Breast epithelium (tissue), 4 donors: ENCODE measurements around the gene GPR78. TPM values are rescaled to one million over a fixed set of nuclear protein-coding genes. Genes with fewer than 3 reads are reported as not detected.

ENCODE experiments used
- DNase-seq, 2 donors: peaks; one replicate each; pipeline ENCODE4 v3.0.0-alpha.2; 2019; ENCODE audit warnings: low spot score in 2 of 2
- H3K27ac ChIP-seq, 2 donors: fragments of 200-600 bp; sonication (generic) in 1 of 2; one replicate each; pipeline ENCODE4 v1.5.1; 2016 to 2019; ENCODE audit warnings: mild to moderate bottlenecking in 1 of 2
- H3K27me3 ChIP-seq, 2 donors: fragments of 200-600 bp; sonication (generic) in 1 of 2; one replicate each; pipeline versions ENCODE4 v1.5.1 to v1.6.0; 2017 to 2019; ENCODE audit warnings: control low read depth in 1 of 2, mild to moderate bottlenecking in 1 of 2
- H3K36me3 ChIP-seq: fragments of 200-600 bp; one replicate; pipeline ENCODE4 v1.5.1; 2019
- H3K4me1 ChIP-seq, 2 donors: fragments of 200-600 bp; sonication (generic); one replicate each; pipeline ENCODE4 v1.5.1; 2016 to 2019; ENCODE audit warnings: control low read depth in 1 of 2
- H3K4me3 ChIP-seq, 3 donors: fragments of 200-600 bp; sonication (generic); 1 replicate in 2 of 3; 2 replicates in 1 of 3; pipeline ENCODE4 v1.5.1; 2016 to 2019; ENCODE audit warnings: mild to moderate bottlenecking in 3 of 3, moderate library complexity in 2 of 3
- H3K9me3 ChIP-seq, 2 donors: fragments of 200-600 bp; sonication (generic) in 1 of 2; one replicate each; pipeline ENCODE4 v1.5.1; 2016 to 2019; ENCODE audit warnings: control low read depth in 1 of 2
- CTCF ChIP-seq, 3 donors: fragments of 450-650 bp; IDR thresholded peaks; one replicate each; pipeline ENCODE4 v1.5.1; 2016 to 2017; ENCODE audit warnings: antibody characterized with exemption in 3 of 3, mild to moderate bottlenecking in 3 of 3, moderate library complexity in 3 of 3
- POLR2A ChIP-seq: fragments of 450-650 bp; IDR thresholded peaks from one replicate; pipeline ENCODE4 v1.6.1; 2016; ENCODE audit warnings: antibody characterized with exemption, mild to moderate bottlenecking, moderate library complexity
- POLR2AphosphoS5 ChIP-seq, 3 donors: sonication (generic); formaldehyde crosslinking; IDR thresholded peaks; one replicate each; pipeline ENCODE4 v1.6.1; 2017; ENCODE audit warnings: antibody characterized with exemption in 3 of 3
- intact Hi-C: fragments of 100-400 bp; cut with DNase I; formaldehyde crosslinking; loops from one replicate; pipeline ENCODE4 v1.15.1; 2023; ENCODE audit warnings: low total_unique reads
- total RNA-seq, 3 donors: library from RNA; depleted of rRNA; stranded (reverse); fragments of >200 nt; gene quantifications; one replicate each; pipeline ENCODE4 v1.1.0, GENCODE V29; 2016

GPR78 gene
- total RNA-seq, 3 donors from 2014 or later = 0.15 to 0.33 TPM; not detected in 1

GRCh38 chr4:8597319-8597718 lies 17.1 kb downstream of the GPR78 start:
- Histone ChIP-seq H3K4me1 (no peaks in the 10 kb centered on the region), H3K27me3 (peaks cover 0 to 15% of the 10 kb centered on the region in 2 donors), H3K4me3 (no peak overlapping the region), H3K36me3 (no peaks in the 10 kb centered on the region), H3K9me3 (no peaks in the 10 kb centered on the region), H3K27ac (no peak overlapping the region)
- intact Hi-C loops = no loop called here
- no peak for DNase-seq
- no peak for TF ChIP-seq CTCF (IDR thresholded peaks at IDR 0.05)
- no peak for TF ChIP-seq POLR2AphosphoS5 (IDR thresholded peaks at IDR 0.05)
- no peak for TF ChIP-seq POLR2A

- Histone ChIP-seq H3K36me3 (no peaks in the 10 kb centered on the region), H3K27ac (no peak overlapping the region), H3K27me3 (peaks cover 0 to 10% of the 10 kb centered on the region in 2 donors), H3K4me3 (no peak overlapping the region), H3K9me3 (no peaks in the 10 kb centered on the region), H3K4me1 (no peaks in the 10 kb centered on the region)
- DNase-seq = no peak
- intact Hi-C loops = no loop called here
- TF ChIP-seq POLR2AphosphoS5 (IDR thresholded peaks at IDR 0.05) = no peak
- TF ChIP-seq CTCF (IDR thresholded peaks at IDR 0.05) = no peak
- TF ChIP-seq POLR2A = no peak
These were observed 17.6 kb downstream of the GPR78 start for GRCh38 chr4:8597791-8598190.

GRCh38 chr4:8598391-8599090 lies 18.3 kb downstream of the GPR78 start:
- Histone ChIP-seq H3K4me1 (no peaks in the 10 kb centered on the region), H3K36me3 (no peaks in the 10 kb centered on the region), H3K27me3 (peaks cover 0 to 3% of the 10 kb centered on the region in 2 donors), H3K9me3 (no peaks in the 10 kb centered on the region), H3K27ac (no peak overlapping the region), H3K4me3 (no peak overlapping the region)
- TF ChIP-seq POLR2A = no peak
- intact Hi-C loops = no loop called here
- no peak for DNase-seq

GRCh38 chr4:8599091-8599460 lies 18.9 kb downstream of the GPR78 start:
- Histone ChIP-seq H3K27me3 (no peaks in the 10 kb centered on the region), H3K4me1 (no peaks in the 10 kb centered on the region), H3K27ac (no peak overlapping the region), H3K36me3 (no peaks in the 10 kb centered on the region), H3K9me3 (no peaks in the 10 kb centered on the region), H3K4me3 (no peak overlapping the region)
- intact Hi-C loops = no loop called here
- no peak for TF ChIP-seq POLR2AphosphoS5 (IDR thresholded peaks at IDR 0.05)
- TF ChIP-seq CTCF (IDR thresholded peaks at IDR 0.05) = no peak
- no peak for TF ChIP-seq POLR2A
- DNase-seq = no peak

- no peak for DNase-seq
- Histone ChIP-seq H3K27ac (no peak overlapping the region), H3K9me3 (no peaks in the 10 kb centered on the region), H3K27me3 (no peaks in the 10 kb centered on the region), H3K4me1 (no peaks in the 10 kb centered on the region), H3K4me3 (no peak overlapping the region), H3K36me3 (no peaks in the 10 kb centered on the region)
- no peak for TF ChIP-seq POLR2A
- TF ChIP-seq POLR2AphosphoS5 (IDR thresholded peaks at IDR 0.05) = no peak
- TF ChIP-seq CTCF (IDR thresholded peaks at IDR 0.05) = no peak
- intact Hi-C loops = no loop called here
These were observed 19.5 kb downstream of the GPR78 start for GRCh38 chr4:8599657-8600056.
